Neuronal stem cell (in vitro differentiated cells): ENCODE results near the gene CKLF.

Experiments
- DNase-seq: peaks from one replicate; pipeline ENCODE4 v3.0.0-alpha.2; 2013; ENCODE audit warnings: low spot score
- H2AFZ ChIP-seq: one replicate; pipeline ENCODE4 v1.6.1; 2013; ENCODE audit warnings: mild to moderate bottlenecking, low read length, inconsistent platforms
- H2AK5ac ChIP-seq: 2 replicates; pipeline ENCODE4 v1.6.1; 2013; ENCODE audit warnings: low read depth, mild to moderate bottlenecking, inconsistent platforms, low read length, moderate library complexity, mixed read lengths
- H2BK120ac ChIP-seq: 2 replicates; pipeline ENCODE4 v1.6.1; 2013; ENCODE audit warnings: low read depth, mild to moderate bottlenecking, inconsistent platforms, low read length, moderate library complexity, mixed read lengths
- H2BK12ac ChIP-seq: one replicate; pipeline ENCODE4 v1.6.1; 2013; ENCODE audit warnings: low read length, inconsistent platforms
- H2BK15ac ChIP-seq: 2 replicates; pipeline ENCODE4 v1.6.1; 2013; ENCODE audit warnings: mild to moderate bottlenecking, low read length, inconsistent platforms, mixed read lengths
- H2BK5ac ChIP-seq: one replicate; pipeline ENCODE4 v1.6.1; 2013; ENCODE audit warnings: inconsistent platforms, mild to moderate bottlenecking, low read length, moderate library complexity
- H3K14ac ChIP-seq: one replicate; pipeline ENCODE4 v1.6.1; 2013; ENCODE audit warnings: low read length, inconsistent platforms
- H3K18ac ChIP-seq: 2 replicates; pipeline ENCODE4 v1.6.1; 2013; ENCODE audit warnings: low read length, inconsistent platforms
- H3K23ac ChIP-seq: 2 replicates; pipeline ENCODE4 v1.6.1; 2013; ENCODE audit warnings: low read depth, mild to moderate bottlenecking, mixed read lengths, low read length, inconsistent platforms; ENCODE audit not compliant: poor library complexity
- H3K27ac ChIP-seq: replicated peaks from 3 replicates; pipeline ENCODE4 v1.5.1; 2013; ENCODE audit warnings: low read length, inconsistent platforms
- H3K27me3 ChIP-seq, 3 experiments: 2 replicates each; pipeline ENCODE4 v1.6.1; 2013; ENCODE audit warnings: low read length in 3 of 3, mild to moderate bottlenecking in 2 of 3, inconsistent platforms in 1 of 3, low read depth in 1 of 3, mixed read lengths in 1 of 3, moderate library complexity in 1 of 3; ENCODE audit not compliant: control insufficient read depth in 3 of 3, insufficient read depth in 3 of 3
- H3K36me3 ChIP-seq, 2 donors: replicated peaks in 1 of 2; 2 replicates each; pipeline ENCODE4 v1.6.1; 2013; ENCODE audit warnings: low read length in 2 of 2; ENCODE audit not compliant: control insufficient read depth in 2 of 2, insufficient read depth in 2 of 2
- H3K4ac ChIP-seq: 2 replicates; pipeline ENCODE4 v1.6.1; 2013; ENCODE audit warnings: inconsistent platforms, mild to moderate bottlenecking, low read length, moderate library complexity
- H3K4me1 ChIP-seq, 2 donors: 1 replicate in 1 of 2; 2 replicates in 1 of 2; pipeline ENCODE4 v1.6.1; 2013; ENCODE audit warnings: low read length in 2 of 2, low read depth in 1 of 2; ENCODE audit not compliant: control insufficient read depth in 2 of 2, insufficient read depth in 1 of 2
- H3K4me2 ChIP-seq: one replicate; pipeline ENCODE4 v1.6.1; 2013; ENCODE audit warnings: mild to moderate bottlenecking, low read length, inconsistent platforms; ENCODE audit not compliant: insufficient read depth, poor library complexity, severe bottlenecking
- H3K4me3 ChIP-seq, 2 donors: 2 replicates each; pipeline ENCODE4 v1.5.1; 2013; ENCODE audit warnings: low read length in 2 of 2, mild to moderate bottlenecking in 2 of 2, inconsistent platforms in 1 of 2, moderate library complexity in 1 of 2
- H3K79me1 ChIP-seq: one replicate; pipeline ENCODE4 v1.6.1; 2013; ENCODE audit warnings: low read depth, mild to moderate bottlenecking, inconsistent platforms, low read length, moderate library complexity
- H3K9ac ChIP-seq: one replicate; pipeline ENCODE4 v1.6.1; 2013; ENCODE audit warnings: mild to moderate bottlenecking, low read depth, low read length, inconsistent platforms; ENCODE audit not compliant: poor library complexity
- H3K9me3 ChIP-seq, 2 donors: replicated peaks in 1 of 2; 2 replicates each; pipeline versions ENCODE3 to v1.6.1; 2013; ENCODE audit warnings: low read length in 2 of 2, mild to moderate bottlenecking in 2 of 2, inconsistent platforms in 1 of 2, low read depth in 1 of 2, mixed read lengths in 1 of 2, moderate library complexity in 1 of 2; ENCODE audit not compliant: control insufficient read depth in 2 of 2, insufficient read depth in 1 of 2
- H4K8ac ChIP-seq: one replicate; pipeline ENCODE4 v1.6.1; 2013; ENCODE audit warnings: low read depth, mild to moderate bottlenecking, inconsistent platforms, low read length, moderate library complexity
- H4K91ac ChIP-seq: one replicate; pipeline ENCODE4 v1.6.1; 2013; ENCODE audit warnings: low read length, low read depth, mild to moderate bottlenecking, inconsistent platforms; ENCODE audit not compliant: poor library complexity
- WGBS, 2 donors: extraction: QIAGEN DNeasy Blood & Tissue Kit; methylation state at CpG; one replicate each; pipeline ENCODE4 v1.1.7; 2013; ENCODE audit warnings: missing lambda C conversion rate in 2 of 2, mixed read lengths in 1 of 2; ENCODE audit not compliant: insufficient read length in 2 of 2, insufficient replicate concordance in 1 of 2; ENCODE audit errors: extremely low coverage in 2 of 2; 5-methylcytosine and 5-hydroxymethylcytosine counted together

The CKLF gene

GRCh38 chr16:66524601-66525164 is 27.7 kb upstream of the CKLF start:
- no peak for DNase-seq

GRCh38 chr16:66525396-66526180 is 26.8 kb upstream of the CKLF start:
- no CpG with 5 or more reads among the region's 9 CpGs for WGBS, 2 donors
- no peak overlapping the region for H2AK5ac ChIP-seq
- no peak overlapping the region for H3K27ac ChIP-seq
- no peak overlapping the region for H3K4ac ChIP-seq
- no peak for DNase-seq
- H2AFZ ChIP-seq: no peak overlapping the region
- no peak overlapping the region for H3K4me2 ChIP-seq
- H3K14ac ChIP-seq: no peak overlapping the region
- H3K4me1 ChIP-seq: no peaks in the 10 kb centered on the region
- no peak overlapping the region for H2BK5ac ChIP-seq
- no peak overlapping the region for H4K91ac ChIP-seq
- H4K8ac ChIP-seq: no peak overlapping the region
- H3K23ac ChIP-seq: no peak overlapping the region
- no peaks in the 10 kb centered on the region for H3K9me3 ChIP-seq
- H2BK120ac ChIP-seq: no peak overlapping the region
- no peaks in the 10 kb centered on the region for H3K27me3 ChIP-seq
- no peak overlapping the region for H2BK12ac ChIP-seq
- no peaks in the 10 kb centered on the region for H3K79me1 ChIP-seq
- no peak overlapping the region for H3K9ac ChIP-seq
- no peak overlapping the region for H3K18ac ChIP-seq
- no peak overlapping the region for H3K4me3 ChIP-seq
- peaks cover 5 to 56% of the 10 kb centered on the region in 2 donors for H3K36me3 ChIP-seq
- no peak overlapping the region for H2BK15ac ChIP-seq

More at GRCh38 chr16:66524601-66525164, 27.7 kb upstream of the CKLF start:
- H2BK15ac ChIP-seq: no peak overlapping the region
- no peak overlapping the region for H2AFZ ChIP-seq
- H3K14ac ChIP-seq: no peak overlapping the region
- no peaks in the 10 kb centered on the region for H3K4me1 ChIP-seq
- H3K27me3 ChIP-seq: no peaks in the 10 kb centered on the region
- no peak overlapping the region for H3K4ac ChIP-seq
- no peaks in the 10 kb centered on the region for H3K9me3 ChIP-seq
- H2BK12ac ChIP-seq: no peak overlapping the region
- peaks cover 5 to 47% of the 10 kb centered on the region in 2 donors for H3K36me3 ChIP-seq
- no peak overlapping the region for H2BK120ac ChIP-seq
- H3K4me3 ChIP-seq: no peak overlapping the region
- no peak overlapping the region for H3K23ac ChIP-seq
- H3K4me2 ChIP-seq: no peak overlapping the region
- H4K91ac ChIP-seq: no peak overlapping the region
- H4K8ac ChIP-seq: no peak overlapping the region
- H3K9ac ChIP-seq: no peak overlapping the region
- no peak overlapping the region for H2BK5ac ChIP-seq
- WGBS, 2 donors: no CpG with 5 or more reads among the region's 6 CpGs
- no peak overlapping the region for H3K18ac ChIP-seq
- H3K27ac ChIP-seq: no peak overlapping the region
- no peaks in the 10 kb centered on the region for H3K79me1 ChIP-seq
- H2AK5ac ChIP-seq: no peak overlapping the region

DNA sequence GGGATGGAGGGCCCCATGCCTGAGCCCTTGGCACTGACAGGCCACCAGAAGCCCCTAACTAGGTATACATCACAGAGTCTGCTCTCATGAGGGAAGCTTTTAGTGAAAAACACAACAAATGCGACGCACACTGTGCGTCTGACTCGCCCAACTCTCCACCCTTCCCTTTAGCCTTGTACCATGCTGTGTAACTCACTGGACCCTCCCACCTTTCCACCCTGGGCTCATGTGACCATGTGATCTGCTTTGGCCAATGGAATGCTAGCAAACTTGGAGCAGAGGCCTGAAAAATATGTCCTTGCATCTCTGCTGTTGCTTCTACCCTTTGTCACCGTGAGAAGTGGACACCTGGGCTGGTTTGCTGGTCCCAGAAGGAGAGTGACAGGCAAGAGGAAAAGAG is 24.1 kb upstream of the CKLF start:
- no peak overlapping the region for H3K18ac ChIP-seq
- H3K23ac ChIP-seq: no peak overlapping the region
- H3K36me3 ChIP-seq: peaks cover 5 to 65% of the 10 kb centered on the region in 2 donors
- no peak overlapping the region for H2BK12ac ChIP-seq
- no peak overlapping the region for H3K4me3 ChIP-seq
- no peak overlapping the region for H3K9ac ChIP-seq
- H2BK15ac ChIP-seq: no peak overlapping the region
- no peak overlapping the region for H3K14ac ChIP-seq
- H2BK120ac ChIP-seq: no peak overlapping the region
- no peak overlapping the region for H3K27ac ChIP-seq
- peaks cover 0 to 2% of the 10 kb centered on the region in 2 donors for H3K4me1 ChIP-seq
- H3K9me3 ChIP-seq: no peaks in the 10 kb centered on the region
- no peaks in the 10 kb centered on the region for H3K79me1 ChIP-seq
- peak overlapping the region; percentile 6 for H4K91ac ChIP-seq
- no peak overlapping the region for H4K8ac ChIP-seq
- H2BK5ac ChIP-seq: no peak overlapping the region
- H3K27me3 ChIP-seq: no peaks in the 10 kb centered on the region
- H2AK5ac ChIP-seq: no peak overlapping the region
- no peak overlapping the region for H2AFZ ChIP-seq
- no peak overlapping the region for H3K4ac ChIP-seq
- WGBS, 2 donors: no CpG with 5 or more reads among the region's 5 CpGs
- no peak overlapping the region for H3K4me2 ChIP-seq
- no peak for DNase-seq

- Histone ChIP-seq H3K4me2 (no peak overlapping the region), H3K4me1 (peaks cover 0 to 2% of the 10 kb centered on the region in 2 donors), H3K18ac (no peak overlapping the region), H3K14ac (no peak overlapping the region), H3K4ac (no peak overlapping the region), H3K36me3 (peaks cover 5 to 73% of the 10 kb centered on the region in 2 donors), H2BK5ac (no peak overlapping the region), H2BK12ac (no peak overlapping the region), H3K27me3 (no peaks in the 10 kb centered on the region), H3K27ac (no peak overlapping the region), H2BK120ac (no peak overlapping the region), H2AK5ac (no peak overlapping the region), H3K23ac (no peak overlapping the region), H3K9ac (no peak overlapping the region), H2BK15ac (no peak overlapping the region), H3K79me1 (no peaks in the 10 kb centered on the region), H4K91ac (no peak overlapping the region), H3K4me3 (no peak overlapping the region), H4K8ac (no peak overlapping the region), H3K9me3 (no peaks in the 10 kb centered on the region), H2AFZ (no peak overlapping the region)
- no CpG with 5 or more reads among the region's 6 CpGs for WGBS, 2 donors
- no peak for DNase-seq
Observed at GRCh38 chr16:66529475-66529874, 22.9 kb upstream of the CKLF start.
